Neural cell (in vitro differentiated cells): ENCODE results near the gene COL19A1. TPM values are rescaled to one million over a fixed set of nuclear protein-coding genes. Genes with fewer than 3 reads are reported as not detected.

Experiments used
- H2AFZ ChIP-seq: fragments of 200-600, 300-800 bp; sonication (generic), shearing (Covaris generic); 2 replicates; pipeline ENCODE4 v1.6.0; 2014; ENCODE audit warnings: low read depth, mild to moderate bottlenecking, antibody characterized with exemption, low read length, moderate library complexity
- H3F3A ChIP-seq: fragments of 200-600 bp; shearing (Covaris generic); 2 replicates; pipeline ENCODE4 v1.6.1; 2016; ENCODE audit warnings: mild to moderate bottlenecking, moderate library complexity, mixed read lengths, antibody characterized with exemption, low read length; ENCODE audit not compliant: insufficient read depth, poor library complexity, severe bottlenecking
- H3K27ac ChIP-seq: fragments of 200-600, 300-800 bp; sonication (generic), shearing (Covaris generic); 2 replicates; pipeline ENCODE4 v1.5.1; 2014; ENCODE audit warnings: mild to moderate bottlenecking, low read length, moderate library complexity
- H3K27me3 ChIP-seq: fragments of 300-800, 200-600 bp; sonication (generic), shearing (Covaris generic); 2 replicates; pipeline ENCODE4 v1.6.0; 2014; ENCODE audit warnings: mild to moderate bottlenecking, low read depth, low read length, moderate library complexity; ENCODE audit not compliant: insufficient read depth
- H3K36me3 ChIP-seq: fragments of 300-800, 200-600 bp; sonication (generic), shearing (Covaris generic); 2 replicates; pipeline ENCODE4 v1.5.1; 2014; ENCODE audit warnings: mild to moderate bottlenecking, antibody characterized with exemption, low read length, moderate library complexity; ENCODE audit not compliant: insufficient read depth
- H3K4me2 ChIP-seq: fragments of 300-800, 200-600 bp; sonication (generic), shearing (Covaris generic); 2 replicates; pipeline ENCODE4 v1.6.0; 2014; ENCODE audit warnings: mild to moderate bottlenecking, low read length
- H3K4me3 ChIP-seq: fragments of 300-800, 200-600 bp; sonication (generic), shearing (Covaris generic); 2 replicates; pipeline ENCODE4 v1.5.1; 2014; ENCODE audit warnings: mild to moderate bottlenecking, low read length, moderate library complexity
- H3K79me2 ChIP-seq: fragments of 200-600 bp; shearing (Covaris generic); replicated peaks from 2 replicates; pipeline ENCODE4 v1.6.0; 2014; ENCODE audit warnings: mild to moderate bottlenecking, low read length, moderate library complexity; ENCODE audit not compliant: insufficient read depth
- H3K9ac ChIP-seq: fragments of 300-800, 200-600 bp; sonication (generic), shearing (Covaris generic); 2 replicates; pipeline ENCODE4 v1.6.1; 2016; ENCODE audit warnings: mild to moderate bottlenecking, low read length, mixed read lengths
- H3K9me2 ChIP-seq: fragments of 200-600 bp; shearing (Covaris generic); 2 replicates; pipeline ENCODE4 v1.6.1; 2016; ENCODE audit warnings: mild to moderate bottlenecking, low read length, mixed read lengths; ENCODE audit not compliant: insufficient read depth
- H3K9me3 ChIP-seq: fragments of 200-600, 300-800 bp; sonication (generic), shearing (Covaris generic); 2 replicates; pipeline ENCODE4 v1.6.1; 2016; ENCODE audit warnings: mild to moderate bottlenecking, mixed run types, low read length, moderate library complexity, mixed read lengths
- H4K20me1 ChIP-seq: fragments of 200-600 bp; shearing (Covaris generic); 2 replicates; pipeline ENCODE4 v1.6.1; 2016; ENCODE audit warnings: mild to moderate bottlenecking, mixed run types; ENCODE audit not compliant: insufficient read depth
- EP300 ChIP-seq: fragments of 450-650 bp; conservative IDR thresholded peaks from 2 replicates; pipeline ENCODE4 v1.6.1; 2014; ENCODE audit warnings: antibody characterized with exemption, mild to moderate bottlenecking, moderate library complexity; ENCODE audit not compliant: poor library complexity, severe bottlenecking
- EZH2 ChIP-seq: fragments of 200-600, 300-800 bp; shearing (Covaris generic), sonication (generic); IDR thresholded peaks from 2 replicates; pipeline ENCODE4 v1.6.1; 2014; ENCODE audit warnings: antibody characterized with exemption, low read length, borderline replicate concordance, mild to moderate bottlenecking; ENCODE audit not compliant: insufficient read depth, poor library complexity, severe bottlenecking
- MXI1 ChIP-seq: fragments of 450-650 bp; conservative IDR thresholded peaks from 2 replicates; pipeline ENCODE4 v1.6.1; 2014; ENCODE audit warnings: antibody characterized with exemption, mild to moderate bottlenecking; ENCODE audit not compliant: poor library complexity, severe bottlenecking
- POLR2AphosphoS5 ChIP-seq: IDR thresholded peaks from 2 replicates; pipeline ENCODE4 v1.6.1; 2012
- RAD21 ChIP-seq: fragments of 450-650 bp; conservative IDR thresholded peaks from 2 replicates; pipeline ENCODE4 v1.6.1; 2014; ENCODE audit warnings: antibody characterized with exemption, mild to moderate bottlenecking, moderate library complexity
- SMC3 ChIP-seq: fragments of 450-650 bp; conservative IDR thresholded peaks from 2 replicates; pipeline ENCODE4 v1.6.1; 2014; ENCODE audit warnings: antibody characterized with exemption, mild to moderate bottlenecking, moderate library complexity; ENCODE audit not compliant: poor library complexity
- TAF1 ChIP-seq: IDR thresholded peaks from 2 replicates; pipeline ENCODE4 v1.6.1; 2012; ENCODE audit warnings: low read depth
- polyA plus RNA-seq: library from polyadenylated mRNA; depleted of rRNA; stranded (reverse); fragments of >200 nt; gene quantifications from 2 replicates; pipeline ENCODE4 v1.2.3, GENCODE V29; 2014
- TF ChIP-seq, protein P1 (sequence below): fragments of 450-650 bp; IDR thresholded peaks from 2 replicates; pipeline ENCODE4 v1.5.1; 2014; ENCODE audit warnings: antibody characterized with exemption, mild to moderate bottlenecking, moderate library complexity; ENCODE audit not compliant: poor library complexity, severe bottlenecking
- TF ChIP-seq, protein P2 (sequence below): IDR thresholded peaks from 2 replicates; pipeline ENCODE4 v1.6.1; 2012; ENCODE audit warnings: borderline replicate concordance

Gene COL19A1
- polyA plus RNA-seq, 1 donor from 2014 or later: 0.24 TPM

DNA sequence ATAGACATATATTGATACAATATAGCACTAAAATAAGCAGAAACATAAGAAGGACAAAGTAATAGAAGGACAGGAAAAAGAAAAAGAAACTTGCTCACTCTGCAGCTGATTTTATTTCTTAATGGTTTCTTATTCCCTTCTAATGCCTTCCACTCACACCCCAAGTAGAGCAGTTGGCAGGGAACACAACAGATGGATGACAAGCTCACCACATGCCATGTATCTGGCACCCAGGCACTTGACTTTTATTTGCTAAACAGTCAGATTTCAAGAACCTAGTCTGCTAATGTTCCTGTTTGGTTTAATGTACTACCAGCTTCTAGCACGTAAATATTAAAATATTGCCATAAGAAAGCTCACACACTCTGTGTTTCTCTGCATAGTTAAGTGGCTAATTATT, 87.1 kb downstream of the COL19A1 start:
- H3K9me2 ChIP-seq: no peaks in the 10 kb centered on the region
- no peak overlapping the region for H2AFZ ChIP-seq
- no peak overlapping the region for H3K4me2 ChIP-seq
- H3K9me3 ChIP-seq: no peaks in the 10 kb centered on the region
- no peak overlapping the region for H3K4me3 ChIP-seq
- H3K79me2 ChIP-seq: no peaks in the 10 kb centered on the region
- H3K27me3 ChIP-seq: no peaks in the 10 kb centered on the region
- no peak overlapping the region for H3K27ac ChIP-seq
- H3K36me3 ChIP-seq: no peaks in the 10 kb centered on the region
- no peaks in the 10 kb centered on the region for H4K20me1 ChIP-seq
- TF ChIP-seq POLR2AphosphoS5 (no peak), MXI1 (no peak), RAD21 (no peak), EP300 (no peak), SMC3 (no peak), TAF1 (no peak), EZH2 (no peak)
- TF ChIP-seq, protein P1, sequence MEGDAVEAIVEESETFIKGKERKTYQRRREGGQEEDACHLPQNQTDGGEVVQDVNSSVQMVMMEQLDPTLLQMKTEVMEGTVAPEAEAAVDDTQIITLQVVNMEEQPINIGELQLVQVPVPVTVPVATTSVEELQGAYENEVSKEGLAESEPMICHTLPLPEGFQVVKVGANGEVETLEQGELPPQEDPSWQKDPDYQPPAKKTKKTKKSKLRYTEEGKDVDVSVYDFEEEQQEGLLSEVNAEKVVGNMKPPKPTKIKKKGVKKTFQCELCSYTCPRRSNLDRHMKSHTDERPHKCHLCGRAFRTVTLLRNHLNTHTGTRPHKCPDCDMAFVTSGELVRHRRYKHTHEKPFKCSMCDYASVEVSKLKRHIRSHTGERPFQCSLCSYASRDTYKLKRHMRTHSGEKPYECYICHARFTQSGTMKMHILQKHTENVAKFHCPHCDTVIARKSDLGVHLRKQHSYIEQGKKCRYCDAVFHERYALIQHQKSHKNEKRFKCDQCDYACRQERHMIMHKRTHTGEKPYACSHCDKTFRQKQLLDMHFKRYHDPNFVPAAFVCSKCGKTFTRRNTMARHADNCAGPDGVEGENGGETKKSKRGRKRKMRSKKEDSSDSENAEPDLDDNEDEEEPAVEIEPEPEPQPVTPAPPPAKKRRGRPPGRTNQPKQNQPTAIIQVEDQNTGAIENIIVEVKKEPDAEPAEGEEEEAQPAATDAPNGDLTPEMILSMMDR: no peak
- TF ChIP-seq, protein P2, sequence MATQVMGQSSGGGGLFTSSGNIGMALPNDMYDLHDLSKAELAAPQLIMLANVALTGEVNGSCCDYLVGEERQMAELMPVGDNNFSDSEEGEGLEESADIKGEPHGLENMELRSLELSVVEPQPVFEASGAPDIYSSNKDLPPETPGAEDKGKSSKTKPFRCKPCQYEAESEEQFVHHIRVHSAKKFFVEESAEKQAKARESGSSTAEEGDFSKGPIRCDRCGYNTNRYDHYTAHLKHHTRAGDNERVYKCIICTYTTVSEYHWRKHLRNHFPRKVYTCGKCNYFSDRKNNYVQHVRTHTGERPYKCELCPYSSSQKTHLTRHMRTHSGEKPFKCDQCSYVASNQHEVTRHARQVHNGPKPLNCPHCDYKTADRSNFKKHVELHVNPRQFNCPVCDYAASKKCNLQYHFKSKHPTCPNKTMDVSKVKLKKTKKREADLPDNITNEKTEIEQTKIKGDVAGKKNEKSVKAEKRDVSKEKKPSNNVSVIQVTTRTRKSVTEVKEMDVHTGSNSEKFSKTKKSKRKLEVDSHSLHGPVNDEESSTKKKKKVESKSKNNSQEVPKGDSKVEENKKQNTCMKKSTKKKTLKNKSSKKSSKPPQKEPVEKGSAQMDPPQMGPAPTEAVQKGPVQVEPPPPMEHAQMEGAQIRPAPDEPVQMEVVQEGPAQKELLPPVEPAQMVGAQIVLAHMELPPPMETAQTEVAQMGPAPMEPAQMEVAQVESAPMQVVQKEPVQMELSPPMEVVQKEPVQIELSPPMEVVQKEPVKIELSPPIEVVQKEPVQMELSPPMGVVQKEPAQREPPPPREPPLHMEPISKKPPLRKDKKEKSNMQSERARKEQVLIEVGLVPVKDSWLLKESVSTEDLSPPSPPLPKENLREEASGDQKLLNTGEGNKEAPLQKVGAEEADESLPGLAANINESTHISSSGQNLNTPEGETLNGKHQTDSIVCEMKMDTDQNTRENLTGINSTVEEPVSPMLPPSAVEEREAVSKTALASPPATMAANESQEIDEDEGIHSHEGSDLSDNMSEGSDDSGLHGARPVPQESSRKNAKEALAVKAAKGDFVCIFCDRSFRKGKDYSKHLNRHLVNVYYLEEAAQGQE: no peak
- no peak overlapping the region for H3K9ac ChIP-seq
- no peaks in the 10 kb centered on the region for H3F3A ChIP-seq

DNA sequence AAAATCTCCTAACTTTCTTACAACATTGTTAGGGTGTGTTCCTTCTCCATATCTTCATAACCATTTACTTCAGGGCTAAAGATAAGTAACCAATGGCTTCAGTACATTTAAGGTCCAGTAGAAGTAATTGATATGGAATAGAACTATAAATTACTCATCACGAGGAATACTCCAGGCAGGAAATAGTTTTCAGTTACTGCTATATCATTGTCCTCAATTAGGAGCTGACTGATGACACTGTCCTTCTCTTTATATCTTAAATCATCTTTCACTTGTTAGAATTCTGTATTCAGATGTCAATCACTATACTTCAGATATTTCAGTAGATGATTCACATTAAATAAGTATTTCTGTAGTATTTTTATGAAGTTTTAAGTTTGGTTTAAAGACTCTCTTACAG, 88.4 kb downstream of the COL19A1 start:
- Histone ChIP-seq H4K20me1 (no peaks in the 10 kb centered on the region), H3K36me3 (no peaks in the 10 kb centered on the region), H3F3A (no peaks in the 10 kb centered on the region), H3K9ac (no peak overlapping the region), H3K27ac (no peak overlapping the region), H3K79me2 (no peaks in the 10 kb centered on the region), H3K9me2 (no peaks in the 10 kb centered on the region), H3K4me2 (no peak overlapping the region), H3K4me3 (no peak overlapping the region), H3K9me3 (no peaks in the 10 kb centered on the region), H3K27me3 (no peaks in the 10 kb centered on the region), H2AFZ (no peak overlapping the region)
- TF ChIP-seq EZH2: no peak
- TF ChIP-seq, protein P2: no peak
- no peak for TF ChIP-seq POLR2AphosphoS5
- TF ChIP-seq EP300: no peak
- no peak for TF ChIP-seq TAF1
- TF ChIP-seq SMC3: no peak
- no peak for TF ChIP-seq RAD21
- TF ChIP-seq MXI1: no peak
- TF ChIP-seq, protein P1: no peak
